SK-N-MC (cell line): ENCODE results near the gene CKMT1A.
"Not testable (repeated sequence)": the region's sequence is repeated elsewhere in the genome, so short reads cannot be mapped to it uniquely, and the experiment has no call there.

ENCODE experiments used
- EZH2 ChIP-seq: fragments of 200-600 bp; sonication (generic); IDR thresholded peaks from one replicate; pipeline ENCODE4 v1.6.1; 2017; ENCODE audit warnings: antibody characterized with exemption
- POLR2AphosphoS5 ChIP-seq: IDR thresholded peaks from 2 replicates; pipeline ENCODE4 v1.6.1; 2012; ENCODE audit warnings: mild to moderate bottlenecking, low read depth, low read length, borderline replicate concordance

GRCh38 chr15:43663333-43663732, 30.3 kb upstream of the CKMT1A start:
- not testable (repeated sequence) for TF ChIP-seq EZH2, POLR2AphosphoS5
